Measurements from ENCODE around the gene PRKG1. TPM values are rescaled to one million over a fixed set of nuclear protein-coding genes. Genes with fewer than 3 reads are reported as not detected.

PRKG1 gene
- total RNA-seq, 1 donor: 19.5 TPM

DNA sequence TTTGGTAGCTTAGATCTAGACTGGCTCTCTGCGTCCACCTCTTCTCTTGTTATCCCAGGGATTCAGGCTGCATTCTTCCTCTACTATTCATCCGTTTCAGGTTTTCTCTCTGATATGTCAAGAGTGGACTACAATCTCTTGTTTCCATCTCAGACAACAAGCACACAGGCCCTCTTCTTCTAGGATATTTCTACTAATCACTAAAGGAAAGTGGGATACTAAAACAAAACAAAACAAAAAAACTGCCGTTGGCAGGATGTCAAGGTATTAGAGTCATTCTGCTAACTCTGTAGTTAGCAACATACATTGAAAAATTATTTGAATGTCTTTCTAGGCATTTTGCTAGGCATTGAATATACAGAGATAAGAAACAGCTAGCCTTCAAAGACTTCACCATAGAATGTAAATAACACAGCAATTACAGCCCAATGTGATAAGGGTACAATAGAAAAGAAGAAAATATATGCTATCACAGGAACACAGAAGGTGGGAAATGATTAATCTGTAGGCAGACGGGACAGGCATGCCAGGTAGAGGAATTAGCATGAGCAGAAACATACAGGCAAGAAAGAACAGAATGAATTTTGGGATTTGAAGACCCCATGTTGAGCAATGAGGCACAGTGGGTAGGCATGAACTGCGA is 414.6 kb downstream of the PRKG1 start:
- no peaks in the 10 kb centered on the region for H3K4me1 ChIP-seq (ENCODE audit: insufficient read depth, low read length)
- peak; percentile 5 for DNase-seq (ENCODE audit: insufficient read length, low spot score, missing footprints)
- no peaks in the 10 kb centered on the region for H4K20me1 ChIP-seq (ENCODE audit: insufficient read depth, low read length)
- no peaks in the 10 kb centered on the region for H3K27me3 ChIP-seq (ENCODE audit: insufficient read depth, low read length)
- H3K27ac ChIP-seq (ENCODE audit: low read depth, low read length): no peak overlapping the region
- no peak overlapping the region for H2AFZ ChIP-seq (ENCODE audit: low read length)
- H3K9me3 ChIP-seq (ENCODE audit: low read depth, low read length): no peaks in the 10 kb centered on the region
- H3K4me3 ChIP-seq (ENCODE audit: insufficient read depth, low read length): no peak overlapping the region
- no peaks in the 10 kb centered on the region for H3K79me2 ChIP-seq (ENCODE audit: insufficient read depth, low read length)
- TF ChIP-seq, protein P1, sequence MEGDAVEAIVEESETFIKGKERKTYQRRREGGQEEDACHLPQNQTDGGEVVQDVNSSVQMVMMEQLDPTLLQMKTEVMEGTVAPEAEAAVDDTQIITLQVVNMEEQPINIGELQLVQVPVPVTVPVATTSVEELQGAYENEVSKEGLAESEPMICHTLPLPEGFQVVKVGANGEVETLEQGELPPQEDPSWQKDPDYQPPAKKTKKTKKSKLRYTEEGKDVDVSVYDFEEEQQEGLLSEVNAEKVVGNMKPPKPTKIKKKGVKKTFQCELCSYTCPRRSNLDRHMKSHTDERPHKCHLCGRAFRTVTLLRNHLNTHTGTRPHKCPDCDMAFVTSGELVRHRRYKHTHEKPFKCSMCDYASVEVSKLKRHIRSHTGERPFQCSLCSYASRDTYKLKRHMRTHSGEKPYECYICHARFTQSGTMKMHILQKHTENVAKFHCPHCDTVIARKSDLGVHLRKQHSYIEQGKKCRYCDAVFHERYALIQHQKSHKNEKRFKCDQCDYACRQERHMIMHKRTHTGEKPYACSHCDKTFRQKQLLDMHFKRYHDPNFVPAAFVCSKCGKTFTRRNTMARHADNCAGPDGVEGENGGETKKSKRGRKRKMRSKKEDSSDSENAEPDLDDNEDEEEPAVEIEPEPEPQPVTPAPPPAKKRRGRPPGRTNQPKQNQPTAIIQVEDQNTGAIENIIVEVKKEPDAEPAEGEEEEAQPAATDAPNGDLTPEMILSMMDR (IDR thresholded peaks at IDR 0.05; ENCODE audit: extremely low read depth, low read depth, low read length): no peak
- H3K4me2 ChIP-seq (ENCODE audit: insufficient read depth, low read length): no peak overlapping the region
- H3K36me3 ChIP-seq (ENCODE audit: insufficient read depth, low read length): no peaks in the 10 kb centered on the region

DNA sequence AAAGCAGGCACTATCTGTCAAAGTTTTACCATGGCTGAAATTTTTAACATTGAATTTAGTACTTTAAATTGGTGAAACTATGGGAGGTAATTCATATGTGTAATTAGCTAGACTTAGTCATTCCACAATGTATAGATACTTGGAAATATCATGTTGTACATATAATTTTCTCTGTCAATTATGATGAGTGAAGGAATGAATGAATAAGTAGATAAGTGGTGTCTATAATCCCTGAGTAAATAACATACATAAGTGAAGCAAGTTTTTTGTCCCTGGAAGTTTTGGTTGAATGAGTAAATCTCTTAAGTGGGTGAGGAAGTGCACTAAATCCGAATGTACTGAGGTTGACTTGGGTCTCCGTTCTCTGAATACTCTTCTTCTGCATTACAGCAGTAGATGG is 424.1 kb downstream of the PRKG1 start:
- no peaks in the 10 kb centered on the region for H4K20me1 ChIP-seq (ENCODE audit: insufficient read depth, low read length)
- no peak for DNase-seq (ENCODE audit: insufficient read length, low spot score, missing footprints)
- no peaks in the 10 kb centered on the region for H3K79me2 ChIP-seq (ENCODE audit: insufficient read depth, low read length)

DNA sequence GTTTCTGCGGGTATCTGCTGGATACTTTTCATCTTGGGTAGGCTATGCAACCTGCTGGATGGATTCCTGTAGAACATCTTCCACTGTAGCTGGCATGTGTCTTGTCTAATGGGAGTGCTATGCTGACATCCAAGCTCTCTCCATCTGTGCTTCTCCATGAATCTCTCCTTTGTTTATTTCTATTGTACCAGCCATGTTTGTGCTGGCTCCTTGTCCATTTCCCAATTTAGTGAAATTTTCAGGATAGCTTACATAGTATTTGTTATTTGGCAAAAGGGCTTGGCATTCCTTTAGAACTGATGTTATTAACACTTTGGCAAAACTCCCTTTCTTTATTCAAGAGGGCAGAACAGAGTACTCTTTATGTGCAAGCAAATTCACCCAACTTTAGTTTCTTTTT is 427.1 kb downstream of the PRKG1 start:
- no peak overlapping the region for H3K27ac ChIP-seq (ENCODE audit: low read depth, low read length)
- no peaks in the 10 kb centered on the region for H3K27me3 ChIP-seq (ENCODE audit: insufficient read depth, low read length)
- no peaks in the 10 kb centered on the region for H3K36me3 ChIP-seq (ENCODE audit: insufficient read depth, low read length)
- no peaks in the 10 kb centered on the region for H4K20me1 ChIP-seq (ENCODE audit: insufficient read depth, low read length)
- no peak overlapping the region for H3K4me3 ChIP-seq (ENCODE audit: insufficient read depth, low read length)
- no peak overlapping the region for H3K4me2 ChIP-seq (ENCODE audit: insufficient read depth, low read length)
- H3K4me1 ChIP-seq (ENCODE audit: insufficient read depth, low read length): no peaks in the 10 kb centered on the region
- H2AFZ ChIP-seq (ENCODE audit: low read length): no peak overlapping the region
- H3K9me3 ChIP-seq (ENCODE audit: low read depth, low read length): no peaks in the 10 kb centered on the region
- no peaks in the 10 kb centered on the region for H3K79me2 ChIP-seq (ENCODE audit: insufficient read depth, low read length)
- TF ChIP-seq, protein P1 (IDR thresholded peaks at IDR 0.05; ENCODE audit: extremely low read depth, low read depth, low read length): no peak
- no peak for DNase-seq (ENCODE audit: insufficient read length, low spot score, missing footprints)

More for the DNA sequence above, 424.1 kb downstream of the PRKG1 start:
- TF ChIP-seq, protein P1 (IDR thresholded peaks at IDR 0.05; ENCODE audit: extremely low read depth, low read depth, low read length): no peak
- no peaks in the 10 kb centered on the region for H3K27me3 ChIP-seq (ENCODE audit: insufficient read depth, low read length)
- H2AFZ ChIP-seq (ENCODE audit: low read length): no peak overlapping the region
- no peak overlapping the region for H3K4me2 ChIP-seq (ENCODE audit: insufficient read depth, low read length)
- no peaks in the 10 kb centered on the region for H3K9me3 ChIP-seq (ENCODE audit: low read depth, low read length)
- H3K4me1 ChIP-seq (ENCODE audit: insufficient read depth, low read length): no peaks in the 10 kb centered on the region
- no peaks in the 10 kb centered on the region for H3K36me3 ChIP-seq (ENCODE audit: insufficient read depth, low read length)
- no peak overlapping the region for H3K27ac ChIP-seq (ENCODE audit: low read depth, low read length)
- H3K4me3 ChIP-seq (ENCODE audit: insufficient read depth, low read length): no peak overlapping the region

DNA sequence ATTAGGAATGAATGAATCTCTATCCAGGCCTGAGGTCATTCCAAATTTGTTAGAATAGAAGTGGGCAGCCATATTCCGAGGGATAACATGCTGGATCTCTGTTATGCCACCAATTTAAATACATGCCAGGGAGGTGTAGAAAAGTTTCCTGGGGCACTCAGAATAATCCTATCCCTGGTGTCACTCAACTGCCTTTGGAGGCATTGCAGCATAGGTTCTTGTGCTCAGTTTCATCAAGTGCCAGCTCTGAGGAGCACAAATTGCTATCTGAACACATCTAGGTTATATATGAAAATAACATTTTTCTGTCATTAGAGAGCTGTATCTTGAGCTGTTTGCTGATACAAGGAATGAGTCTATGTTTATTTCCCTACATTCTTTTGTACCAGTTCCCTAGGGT is 427.8 kb downstream of the PRKG1 start:
- H3K9me3 ChIP-seq (ENCODE audit: low read depth, low read length): no peaks in the 10 kb centered on the region
- no peaks in the 10 kb centered on the region for H3K27me3 ChIP-seq (ENCODE audit: insufficient read depth, low read length)
- no peaks in the 10 kb centered on the region for H3K36me3 ChIP-seq (ENCODE audit: insufficient read depth, low read length)
- TF ChIP-seq, protein P1 (IDR thresholded peaks at IDR 0.05; ENCODE audit: extremely low read depth, low read depth, low read length): no peak
- no peak overlapping the region for H3K4me3 ChIP-seq (ENCODE audit: insufficient read depth, low read length)
- H4K20me1 ChIP-seq (ENCODE audit: insufficient read depth, low read length): no peaks in the 10 kb centered on the region
- no peaks in the 10 kb centered on the region for H3K79me2 ChIP-seq (ENCODE audit: insufficient read depth, low read length)
- H3K27ac ChIP-seq (ENCODE audit: low read depth, low read length): no peak overlapping the region
- no peak overlapping the region for H3K4me2 ChIP-seq (ENCODE audit: insufficient read depth, low read length)
- H2AFZ ChIP-seq (ENCODE audit: low read length): no peak overlapping the region
- no peaks in the 10 kb centered on the region for H3K4me1 ChIP-seq (ENCODE audit: insufficient read depth, low read length)
- DNase-seq (ENCODE audit: insufficient read length, low spot score, missing footprints): no peak
